Natural killer cell (primary cell): ENCODE results near the gene EPB42. TPM values are rescaled to one million over a fixed set of nuclear protein-coding genes. Genes with fewer than 3 reads are reported as not detected.
A peak's percentile ranks its signal among the peaks of the same experiment; 100 is the strongest.

Experiments
- ATAC-seq, 3 donors: fragments of 150-1000 bp in 2 of 3; fragments of 200-7000 bp in 1 of 3; cut with Tn5 transposase; 1 replicate in 1 of 3; 2 replicates in 2 of 3; pipeline ENCODE4 v1.10.0; 2021; ENCODE audit warnings: mild to moderate bottlenecking in 2 of 3, moderate library complexity in 2 of 3
- DNase-seq, 2 donors: peaks; one replicate each; pipeline versions ENCODE4 v3.0.0 to v3.0.0-alpha.2; 2013 to 2021; ENCODE audit warnings: mixed read lengths in 1 of 2
- H3K27ac ChIP-seq: one replicate; pipeline ENCODE4 v1.5.1; 2013; ENCODE audit warnings: mild to moderate bottlenecking, low read length
- H3K27me3 ChIP-seq: one replicate; pipeline ENCODE4 v1.6.1; 2013; ENCODE audit warnings: low read length; ENCODE audit not compliant: control insufficient read depth, insufficient read depth
- H3K36me3 ChIP-seq: one replicate; pipeline ENCODE4 v1.6.1; 2013; ENCODE audit warnings: low read length; ENCODE audit not compliant: control insufficient read depth, insufficient read depth
- H3K4me1 ChIP-seq: one replicate; pipeline ENCODE4 v1.6.1; 2013; ENCODE audit warnings: low read length; ENCODE audit not compliant: control insufficient read depth, insufficient read depth
- H3K4me3 ChIP-seq: one replicate; pipeline ENCODE4 v1.5.1; 2013; ENCODE audit warnings: low read length
- H3K9me3 ChIP-seq: one replicate; pipeline ENCODE4 v1.6.1; 2013; ENCODE audit warnings: low read length; ENCODE audit not compliant: control insufficient read depth, insufficient read depth
- H3K27ac Mint-ChIP-seq, 2 donors: one replicate each; pipeline ENCODE4 v1.8.0; 2022; ENCODE audit warnings: mild to moderate bottlenecking in 2 of 2, mixed read lengths in 2 of 2, moderate library complexity in 1 of 2
- H3K27me3 Mint-ChIP-seq, 2 donors: one replicate each; pipeline ENCODE4 v1.8.0; 2022; ENCODE audit warnings: low read depth in 2 of 2, mixed read lengths in 2 of 2
- H3K36me3 Mint-ChIP-seq: one replicate; pipeline ENCODE4 v1.8.0; 2022; ENCODE audit warnings: mixed read lengths
- H3K4me1 Mint-ChIP-seq, 2 donors: one replicate each; pipeline ENCODE4 v1.8.0; 2022; ENCODE audit warnings: mixed read lengths in 2 of 2
- H3K4me3 Mint-ChIP-seq: one replicate; pipeline ENCODE4 v1.8.0; 2022; ENCODE audit warnings: mild to moderate bottlenecking, moderate library complexity, mixed read lengths
- H3K9me3 Mint-ChIP-seq, 2 donors: one replicate each; pipeline ENCODE4 v1.8.0; 2022; ENCODE audit warnings: mixed read lengths in 2 of 2
- WGBS: methylation state at CpG from one replicate; pipeline ENCODE4 v1.1.7; 2013; ENCODE audit warnings: missing lambda C conversion rate; ENCODE audit not compliant: insufficient coverage; 5-methylcytosine and 5-hydroxymethylcytosine counted together
- intact Hi-C: fragments of 100-400 bp; cut with micrococcal nuclease; formaldehyde crosslinking; loops from one replicate; pipeline ENCODE4 v1.14.2; 2022
- total RNA-seq, 4 donors: library from RNA; stranded (reverse); fragments of 120-200 nt in 1 of 4; gene quantifications; one replicate each; pipeline versions ENCODE4 v1.2.3 to v1.2.4, GENCODE V29; 2013 to 2022
- TF ChIP-seq, protein P1 (sequence below): fragments of 200-600 bp; IDR thresholded peaks from one replicate; pipeline ENCODE4 v1.8.0; 2022; ENCODE audit warnings: antibody characterized with exemption

Gene EPB42
- total RNA-seq, 3 donors from 2014 or later (not counting 1 experiment from before 2014, with no cell fraction given), result not detected

DNA sequence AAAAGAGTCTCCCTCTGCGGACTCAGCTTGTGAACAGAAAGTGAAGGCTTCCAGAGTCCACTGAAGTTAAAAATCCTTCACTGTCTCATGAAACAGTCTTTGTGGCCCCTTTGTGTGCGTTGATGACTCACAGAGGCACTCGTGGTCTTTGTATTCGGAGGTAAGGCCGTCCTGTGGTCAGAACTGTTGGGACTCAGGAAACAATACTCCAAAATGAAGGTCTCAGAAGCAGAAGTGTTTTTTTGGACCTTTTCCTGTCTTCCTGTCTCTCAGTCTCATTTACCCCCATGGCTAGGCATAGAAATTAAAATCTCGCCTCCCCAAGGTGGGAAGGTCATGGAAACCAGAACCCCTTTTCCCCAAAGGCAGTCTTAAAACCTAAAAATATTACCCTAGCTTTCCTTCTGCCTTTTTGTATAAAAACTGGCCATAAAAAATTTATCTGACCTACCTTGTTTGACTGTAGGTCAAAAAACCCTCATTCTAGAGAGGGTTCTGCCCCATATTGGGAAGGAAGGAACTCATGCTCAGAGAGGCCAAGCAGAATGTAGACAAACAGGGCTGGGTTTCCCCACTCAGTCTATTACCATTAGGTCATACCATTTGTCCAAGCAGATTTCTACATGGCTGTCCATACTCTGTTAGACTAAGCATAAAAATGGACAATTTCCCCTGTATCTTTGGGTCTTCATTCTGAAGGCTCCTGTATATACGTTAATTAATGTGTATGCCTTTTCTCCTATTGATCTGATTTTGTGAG is 19.1 kb upstream of the EPB42 start:
- H3K4me1 ChIP-seq, result peaks cover 24% of the 10 kb centered on the region
- Mint-ChIP-seq H3K36me3 (no peaks in the 10 kb centered on the region), H3K4me3 (no peak overlapping the region), H3K9me3 (no peaks in the 10 kb centered on the region), H3K4me1 (peaks cover 0 to 25% of the 10 kb centered on the region in 2 donors), H3K27ac (peak overlapping the region in 1 of 2 donors; percentile 38), H3K27me3 (peaks cover 0 to 3% of the 10 kb centered on the region in 2 donors)
- H3K27ac ChIP-seq, result peak overlapping the region; percentile 10
- intact Hi-C loops, result no loop called here
- H3K9me3 ChIP-seq, result no peaks in the 10 kb centered on the region
- DNase-seq (no peak), ATAC-seq (peak in 2 of 3 donors; percentile 46 to 63)
- H3K27me3 ChIP-seq, result no peaks in the 10 kb centered on the region
- TF ChIP-seq, protein P1, sequence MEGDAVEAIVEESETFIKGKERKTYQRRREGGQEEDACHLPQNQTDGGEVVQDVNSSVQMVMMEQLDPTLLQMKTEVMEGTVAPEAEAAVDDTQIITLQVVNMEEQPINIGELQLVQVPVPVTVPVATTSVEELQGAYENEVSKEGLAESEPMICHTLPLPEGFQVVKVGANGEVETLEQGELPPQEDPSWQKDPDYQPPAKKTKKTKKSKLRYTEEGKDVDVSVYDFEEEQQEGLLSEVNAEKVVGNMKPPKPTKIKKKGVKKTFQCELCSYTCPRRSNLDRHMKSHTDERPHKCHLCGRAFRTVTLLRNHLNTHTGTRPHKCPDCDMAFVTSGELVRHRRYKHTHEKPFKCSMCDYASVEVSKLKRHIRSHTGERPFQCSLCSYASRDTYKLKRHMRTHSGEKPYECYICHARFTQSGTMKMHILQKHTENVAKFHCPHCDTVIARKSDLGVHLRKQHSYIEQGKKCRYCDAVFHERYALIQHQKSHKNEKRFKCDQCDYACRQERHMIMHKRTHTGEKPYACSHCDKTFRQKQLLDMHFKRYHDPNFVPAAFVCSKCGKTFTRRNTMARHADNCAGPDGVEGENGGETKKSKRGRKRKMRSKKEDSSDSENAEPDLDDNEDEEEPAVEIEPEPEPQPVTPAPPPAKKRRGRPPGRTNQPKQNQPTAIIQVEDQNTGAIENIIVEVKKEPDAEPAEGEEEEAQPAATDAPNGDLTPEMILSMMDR, result no peak
- no peaks in the 10 kb centered on the region for H3K36me3 ChIP-seq
- 27% methylated on average over 6 of the region's 7 CpGs for WGBS
- H3K4me3 ChIP-seq, result no peak overlapping the region

GRCh38 chr15:43238671-43239131 is 17.9 kb upstream of the EPB42 start:
- 66% methylated on average over 10 of the region's 10 CpGs for WGBS
- intact Hi-C loops, result no loop called here
- Histone ChIP-seq H3K9me3 (no peaks in the 10 kb centered on the region), H3K4me1 (peaks cover 24% of the 10 kb centered on the region), H3K36me3 (no peaks in the 10 kb centered on the region), H3K4me3 (no peak overlapping the region), H3K27me3 (no peaks in the 10 kb centered on the region), H3K27ac (no peak overlapping the region)
- peaks cover 0 to 25% of the 10 kb centered on the region in 2 donors for H3K4me1 Mint-ChIP-seq
- peak overlapping the region in 1 of 2 donors; percentile 29 for H3K27ac Mint-ChIP-seq
- H3K9me3 Mint-ChIP-seq, result no peaks in the 10 kb centered on the region
- DNase-seq (no peak), ATAC-seq (no peak)
- TF ChIP-seq, protein P1, result no peak
- H3K36me3 Mint-ChIP-seq, result no peaks in the 10 kb centered on the region
- H3K27me3 Mint-ChIP-seq, result peaks cover 2 to 3% of the 10 kb centered on the region in 2 donors
- H3K4me3 Mint-ChIP-seq, result no peak overlapping the region

DNA sequence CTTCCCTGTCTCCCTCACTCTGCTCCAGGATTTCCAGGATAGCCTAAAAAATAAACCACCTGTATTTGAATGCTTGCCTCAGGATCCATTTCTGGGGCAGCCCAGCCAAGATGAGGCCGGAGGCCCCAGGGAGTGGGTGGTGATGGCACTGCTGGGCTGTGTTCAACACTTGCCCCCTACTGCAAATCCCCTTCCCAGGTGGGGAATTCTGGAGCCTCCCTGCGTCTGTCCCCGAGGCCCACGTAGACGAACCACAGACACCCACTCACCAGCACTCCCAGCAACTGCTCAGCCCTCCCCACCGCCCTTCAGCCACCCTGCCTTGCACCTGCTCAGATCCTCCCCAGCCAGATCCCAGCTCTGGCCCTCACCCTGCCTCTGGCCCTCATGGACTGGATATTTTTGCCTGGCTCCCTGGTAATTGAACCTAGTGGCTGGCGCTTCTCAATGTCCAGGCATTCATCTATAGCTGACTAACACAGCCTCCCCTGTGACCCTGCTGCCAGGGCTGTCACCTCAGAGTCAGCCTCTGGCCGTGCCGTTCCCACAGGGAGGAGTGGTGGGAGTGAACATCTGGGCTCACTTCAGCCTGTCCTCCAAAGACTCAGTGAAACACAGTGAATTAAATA is 17.1 kb upstream of the EPB42 start:
- H3K9me3 Mint-ChIP-seq, result no peaks in the 10 kb centered on the region

More for the DNA sequence above, 17.1 kb upstream of the EPB42 start:
- DNase-seq (no peak), ATAC-seq (no peak)
- TF ChIP-seq, protein P1, result no peak
- H3K9me3 ChIP-seq, result no peaks in the 10 kb centered on the region
- H3K4me1 Mint-ChIP-seq, result peaks cover 0 to 25% of the 10 kb centered on the region in 2 donors
- no peak overlapping the region for H3K4me3 ChIP-seq
- no peaks in the 10 kb centered on the region for H3K27me3 ChIP-seq
- H3K36me3 ChIP-seq, result no peaks in the 10 kb centered on the region
- WGBS, result 80% methylated on average over 9 of the region's 9 CpGs
- H3K4me1 ChIP-seq, result peaks cover 24% of the 10 kb centered on the region
- peak overlapping the region in 1 of 2 donors; percentile 29 for H3K27ac Mint-ChIP-seq
- H3K4me3 Mint-ChIP-seq, result no peak overlapping the region
- no peak overlapping the region for H3K27ac ChIP-seq
- intact Hi-C loops, result no loop called here
- H3K36me3 Mint-ChIP-seq, result no peaks in the 10 kb centered on the region
- peaks cover 3 to 9% of the 10 kb centered on the region in 2 donors for H3K27me3 Mint-ChIP-seq
